ENCODE results near the gene ECHS1.
A peak's percentile ranks its signal among the peaks of the same experiment; 100 is the strongest.

ECHS1 gene

GRCh38 chr10:133341983-133342382 is 31.2 kb downstream of the ECHS1 start:
- no peak for DNase-seq (ENCODE audit: low read depth in 2 of 2)

- DNase-seq (ENCODE audit: low read depth in 2 of 2) = no peak
Measured at GRCh38 chr10:133339708-133340380, 33.3 kb downstream of the ECHS1 start.

GRCh38 chr10:133338080-133339071 is 34.8 kb downstream of the ECHS1 start:
- DNase-seq (ENCODE audit: low read depth in 2 of 2) = no peak

GRCh38 chr10:133337370-133337725 is 35.8 kb downstream of the ECHS1 start:
- no peak for DNase-seq (ENCODE audit: low read depth in 2 of 2)

GRCh38 chr10:133336577-133337369 is 36.4 kb downstream of the ECHS1 start, which contains the start of gene CALY:
Gene CALY, minus strand, starts transcription at chr10:133336896. Its CDS starts 7,907 bp downstream, at chr10:133328989.
- DNase-seq (ENCODE audit: low read depth in 2 of 2) = peak; percentile 55 to 57

- DNase-seq (ENCODE audit: low read depth in 2 of 2) = no peak
Measured at GRCh38 chr10:133336118-133336576, 37.0 kb downstream of the ECHS1 start.

- DNase-seq (ENCODE audit: low read depth in 2 of 2) = peak; percentile 63 to 71
Measured at GRCh38 chr10:133335246-133336117, 37.7 kb downstream of the ECHS1 start.

- DNase-seq (ENCODE audit: low read depth in 2 of 2) = peak in 1 of 2 donors; percentile 24
Measured at GRCh38 chr10:133334503-133335245, 38.5 kb downstream of the ECHS1 start.

GRCh38 chr10:133332936-133333699 is 40.0 kb downstream of the ECHS1 start:
- DNase-seq (ENCODE audit: low read depth in 2 of 2) = no peak

GRCh38 chr10:133329491-133330202 is 43.5 kb downstream of the ECHS1 start:
- DNase-seq (ENCODE audit: low read depth in 2 of 2) = peak; percentile 71 to 76

GRCh38 chr10:133328358-133329343 is 44.5 kb downstream of the ECHS1 start:
- DNase-seq (ENCODE audit: low read depth in 2 of 2) = no peak

- DNase-seq (ENCODE audit: low read depth in 2 of 2) = no peak
Measured at GRCh38 chr10:133327651-133328357, 45.4 kb downstream of the ECHS1 start.

GRCh38 chr10:133326745-133327650 is 46.2 kb downstream of the ECHS1 start:
- DNase-seq (ENCODE audit: low read depth in 2 of 2) = no peak

- DNase-seq (ENCODE audit: low read depth in 2 of 2) = no peak
Measured at GRCh38 chr10:133326223-133326551, 47.0 kb downstream of the ECHS1 start.

GRCh38 chr10:133325440-133326222 is 47.5 kb downstream of the ECHS1 start:
- no peak for DNase-seq (ENCODE audit: low read depth in 2 of 2)

All from activated CD8-positive, alpha-beta memory T cell treated with anti-CD3 and anti-CD28 coated beads for 4 hours (primary cell).